Caco-2 (cell line): Measurements from ENCODE around the gene MYOM3. TPM values are rescaled to one million over a fixed set of nuclear protein-coding genes. Genes with fewer than 3 reads are reported as not detected.

Experiments used
- BruUV-seq: library from RNA; stranded (reverse); fragments of 400-500 nt; replicated peaks from 2 replicates; lab custom pipeline; 2021; lab: Mats Ljungman, UMichigan
- CTCF ChIA-PET: fragments of 300-600 bp; sonication (Branson Sonifier 250); formaldehyde crosslinking; loops from one replicate; lab custom pipeline; 2022; ENCODE audit warnings: antibody characterized with exemption; lab: Charles Lee
- POLR2A ChIA-PET: fragments of 300-600 bp; sonication (Branson Sonifier 250); formaldehyde crosslinking; loops from one replicate; lab custom pipeline; 2022; ENCODE audit warnings: antibody characterized with exemption; lab: Charles Lee
- DNase-seq, 2 experiments: peaks; one replicate each; pipeline versions ENCODE4 v3.0.0 to v3.0.0-alpha.2; 2020 to 2022
- H3K27me3 ChIP-seq: replicated peaks from 2 replicates; pipeline ENCODE4 v1.6.0; 2011; ENCODE audit warnings: low read length; ENCODE audit not compliant: control insufficient read depth, insufficient read depth
- H3K36me3 ChIP-seq: 2 replicates; pipeline ENCODE4 v1.5.1; 2011; ENCODE audit warnings: low read length; ENCODE audit not compliant: control insufficient read depth, insufficient read depth
- H3K4me1 ChIP-seq: fragments of 250-450 bp; sonication (Bioruptor Pico); 2 replicates; pipeline ENCODE4 v1.5.1; 2020; ENCODE audit warnings: mild to moderate bottlenecking
- H3K4me3 ChIP-seq: 2 replicates; pipeline ENCODE4 v1.5.1; 2011; ENCODE audit warnings: low read depth, mild to moderate bottlenecking, control low read depth, low read length
- H3K9me3 ChIP-seq: fragments of 250-450 bp; sonication (Bioruptor Pico); 2 replicates; pipeline ENCODE4 v1.5.1; 2020; ENCODE audit warnings: mild to moderate bottlenecking, moderate library complexity
- H3K27ac Mint-ChIP-seq: one replicate; pipeline ENCODE4 v1.8.0; 2022; ENCODE audit warnings: mixed read lengths; ENCODE audit not compliant: unreplicated experiment
- H3K27me3 Mint-ChIP-seq: one replicate; pipeline ENCODE4 v1.8.0; 2022; ENCODE audit warnings: mixed read lengths; ENCODE audit not compliant: insufficient read depth, unreplicated experiment
- H3K36me3 Mint-ChIP-seq: one replicate; pipeline ENCODE4 v1.8.0; 2022; ENCODE audit warnings: mild to moderate bottlenecking, mixed read lengths; ENCODE audit not compliant: insufficient read depth, unreplicated experiment
- H3K4me1 Mint-ChIP-seq: one replicate; pipeline ENCODE4 v1.8.0; 2022; ENCODE audit warnings: low read depth, mixed read lengths; ENCODE audit not compliant: unreplicated experiment
- H3K4me3 Mint-ChIP-seq: one replicate; pipeline ENCODE4 v1.8.0; 2022; ENCODE audit warnings: mild to moderate bottlenecking, moderate library complexity, mixed read lengths; ENCODE audit not compliant: unreplicated experiment
- H3K9me3 Mint-ChIP-seq: one replicate; pipeline ENCODE4 v1.8.0; 2022; ENCODE audit warnings: mixed read lengths; ENCODE audit not compliant: unreplicated experiment
- intact Hi-C: fragments of 100-400 bp; cut with micrococcal nuclease; formaldehyde crosslinking; loops from one replicate; pipeline ENCODE4 v1.10.0; 2022; ENCODE audit not compliant: unreplicated experiment
- total RNA-seq: library from RNA; stranded (reverse); gene quantifications from 2 replicates; pipeline ENCODE4 v1.2.3, GENCODE V29; 2022
- TF ChIP-seq, protein P1 (sequence below), 2 experiments: fragments of 200-600 bp in 1 of 2; IDR thresholded peaks; 1 replicate in 1 of 2; 2 replicates in 1 of 2; pipeline versions ENCODE4 v1.5.1 to v1.8.0; 2011 to 2022; ENCODE audit warnings: antibody characterized with exemption in 1 of 2, control low read depth in 1 of 2, inconsistent platforms in 1 of 2, low read depth in 1 of 2, low read length in 1 of 2, mild to moderate bottlenecking in 1 of 2, moderate library complexity in 1 of 2; ENCODE audit not compliant: insufficient read depth in 1 of 2, severe bottlenecking in 1 of 2, unreplicated experiment in 1 of 2

The MYOM3 gene
- total RNA-seq, 1 experiment from 2014 or later: not detected

DNA sequence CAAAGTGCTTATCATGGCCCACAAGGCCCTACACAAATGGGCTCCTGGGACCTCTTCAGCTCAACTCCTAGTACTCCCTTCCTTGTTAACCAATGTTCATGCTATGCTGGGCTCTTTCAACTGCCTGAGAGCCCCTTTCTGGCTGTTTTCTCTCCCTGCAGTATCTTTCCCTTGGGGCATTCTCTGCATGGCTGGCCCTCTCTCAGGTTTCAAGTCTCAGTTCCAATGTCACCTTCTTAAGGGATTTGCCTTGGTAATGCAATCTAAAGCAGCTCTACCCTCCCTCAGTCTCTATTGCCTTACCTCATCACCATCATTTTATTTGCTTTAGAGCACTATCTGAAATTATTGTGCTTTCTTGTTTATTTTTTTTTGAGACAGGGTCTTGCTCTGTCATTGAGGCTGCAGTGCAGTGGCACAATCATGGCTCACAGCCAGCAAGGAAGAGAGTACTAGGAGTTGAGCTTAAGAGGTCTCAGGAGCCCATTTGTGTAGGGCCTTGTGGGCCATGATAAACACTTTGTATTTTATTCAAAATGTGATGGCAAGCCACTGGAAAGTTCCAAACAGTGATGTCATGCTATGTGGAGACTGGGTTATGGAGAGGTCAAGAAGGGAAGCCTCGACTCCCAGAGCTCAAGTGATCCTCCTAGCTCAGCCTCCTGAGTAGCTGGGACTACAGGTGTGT is 68.4 kb downstream of the MYOM3 start:
- Mint-ChIP-seq H3K4me3 (no peak overlapping the region), H3K9me3 (no peaks in the 10 kb centered on the region), H3K27me3 (no peaks in the 10 kb centered on the region), H3K4me1 (peaks cover 6% of the 10 kb centered on the region), H3K36me3 (no peaks in the 10 kb centered on the region), H3K27ac (no peak overlapping the region)
- TF ChIP-seq, protein P1, sequence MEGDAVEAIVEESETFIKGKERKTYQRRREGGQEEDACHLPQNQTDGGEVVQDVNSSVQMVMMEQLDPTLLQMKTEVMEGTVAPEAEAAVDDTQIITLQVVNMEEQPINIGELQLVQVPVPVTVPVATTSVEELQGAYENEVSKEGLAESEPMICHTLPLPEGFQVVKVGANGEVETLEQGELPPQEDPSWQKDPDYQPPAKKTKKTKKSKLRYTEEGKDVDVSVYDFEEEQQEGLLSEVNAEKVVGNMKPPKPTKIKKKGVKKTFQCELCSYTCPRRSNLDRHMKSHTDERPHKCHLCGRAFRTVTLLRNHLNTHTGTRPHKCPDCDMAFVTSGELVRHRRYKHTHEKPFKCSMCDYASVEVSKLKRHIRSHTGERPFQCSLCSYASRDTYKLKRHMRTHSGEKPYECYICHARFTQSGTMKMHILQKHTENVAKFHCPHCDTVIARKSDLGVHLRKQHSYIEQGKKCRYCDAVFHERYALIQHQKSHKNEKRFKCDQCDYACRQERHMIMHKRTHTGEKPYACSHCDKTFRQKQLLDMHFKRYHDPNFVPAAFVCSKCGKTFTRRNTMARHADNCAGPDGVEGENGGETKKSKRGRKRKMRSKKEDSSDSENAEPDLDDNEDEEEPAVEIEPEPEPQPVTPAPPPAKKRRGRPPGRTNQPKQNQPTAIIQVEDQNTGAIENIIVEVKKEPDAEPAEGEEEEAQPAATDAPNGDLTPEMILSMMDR (IDR thresholded peaks at IDR 0.05; ENCODE audit: insufficient read depth in 1 of 2, low read depth in 1 of 2, low read length in 1 of 2, severe bottlenecking in 1 of 2, unreplicated experiment in 1 of 2): no peak
- no peaks in the 10 kb centered on the region for H3K9me3 ChIP-seq
- ChIA-PET POLR2A (no interaction called here), CTCF (no interaction called here)
- no peaks in the 10 kb centered on the region for H3K36me3 ChIP-seq
- no peak overlapping the region for H3K4me3 ChIP-seq
- intact Hi-C loops: no loop called here
- DNase-seq: no peak
- H3K27me3 ChIP-seq: no peaks in the 10 kb centered on the region
- H3K4me1 ChIP-seq: peaks cover 11% of the 10 kb centered on the region; the same call in 1 of the 2 replicates
- no TSS peak for BruUV-seq

DNA sequence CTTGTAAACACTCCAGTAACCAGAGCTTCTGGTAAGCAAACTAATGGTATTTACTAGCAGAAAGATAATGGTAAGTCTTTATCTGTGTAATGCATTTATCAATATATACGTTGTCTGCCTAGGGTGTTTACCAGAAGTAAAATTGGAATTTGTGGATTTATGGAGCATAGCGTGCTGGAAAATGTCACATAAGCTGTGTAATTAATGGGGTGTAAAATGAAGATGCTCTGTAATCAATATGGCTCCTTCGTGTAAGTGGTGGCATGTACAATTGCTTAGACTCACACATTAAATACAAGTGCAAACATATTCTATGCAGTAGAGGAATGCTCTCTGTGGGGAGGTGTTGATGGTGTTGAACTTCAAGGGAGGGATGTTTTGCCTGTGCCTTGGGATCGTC is 69.6 kb downstream of the MYOM3 start:
- no peak overlapping the region for H3K4me3 ChIP-seq
- BruUV-seq: no TSS peak

DNA sequence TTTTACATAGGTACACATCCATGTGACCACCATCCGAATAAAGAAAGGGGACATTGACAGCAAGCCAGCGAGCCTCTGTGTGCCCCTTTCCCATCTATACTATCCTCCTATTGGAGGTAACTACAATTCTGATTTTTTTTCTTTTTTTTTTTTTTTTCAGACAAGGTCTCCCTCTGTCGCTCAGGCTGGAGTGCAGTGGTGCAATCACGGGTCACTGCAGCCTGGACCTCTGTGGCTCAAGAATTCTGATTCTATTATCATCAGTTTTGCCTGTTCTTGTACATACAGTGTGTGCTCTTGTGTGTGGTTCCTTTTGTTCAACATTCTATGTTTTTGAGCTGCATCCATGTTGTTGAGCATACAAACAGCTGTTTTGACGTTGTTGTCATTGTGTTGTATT is 75.8 kb downstream of the MYOM3 start:
- no peaks in the 10 kb centered on the region for H3K4me1 ChIP-seq
- H3K27me3 Mint-ChIP-seq: no peaks in the 10 kb centered on the region
- no peaks in the 10 kb centered on the region for H3K36me3 ChIP-seq
- H3K4me3 Mint-ChIP-seq: no peak overlapping the region
- ChIA-PET CTCF (no interaction called here), POLR2A (no interaction called here)
- H3K27me3 ChIP-seq: no peaks in the 10 kb centered on the region
- intact Hi-C loops: no loop called here
- no peaks in the 10 kb centered on the region for H3K9me3 ChIP-seq
- no peaks in the 10 kb centered on the region for H3K36me3 Mint-ChIP-seq
- TF ChIP-seq, protein P1 (IDR thresholded peaks at IDR 0.05; ENCODE audit: insufficient read depth in 1 of 2, low read depth in 1 of 2, low read length in 1 of 2, severe bottlenecking in 1 of 2, unreplicated experiment in 1 of 2): no peak
- DNase-seq: no peak
- no peak overlapping the region for H3K4me3 ChIP-seq
- H3K9me3 Mint-ChIP-seq: no peaks in the 10 kb centered on the region
- BruUV-seq: no TSS peak
- no peaks in the 10 kb centered on the region for H3K4me1 Mint-ChIP-seq
- H3K27ac Mint-ChIP-seq: no peak overlapping the region

More for the DNA sequence above, 69.6 kb downstream of the MYOM3 start:
- no peaks in the 10 kb centered on the region for H3K27me3 ChIP-seq
- Mint-ChIP-seq H3K36me3 (no peaks in the 10 kb centered on the region), H3K4me1 (peaks cover 3% of the 10 kb centered on the region), H3K9me3 (no peaks in the 10 kb centered on the region), H3K27ac (no peak overlapping the region), H3K4me3 (no peak overlapping the region), H3K27me3 (no peaks in the 10 kb centered on the region)
- intact Hi-C loops: no loop called here
- no peaks in the 10 kb centered on the region for H3K36me3 ChIP-seq
- ChIA-PET POLR2A (no interaction called here), CTCF (no interaction called here)
- no peaks in the 10 kb centered on the region for H3K9me3 ChIP-seq
- DNase-seq: no peak
- TF ChIP-seq, protein P1 (IDR thresholded peaks at IDR 0.05; ENCODE audit: insufficient read depth in 1 of 2, low read depth in 1 of 2, low read length in 1 of 2, severe bottlenecking in 1 of 2, unreplicated experiment in 1 of 2): no peak
- H3K4me1 ChIP-seq: peaks cover 11% of the 10 kb centered on the region; the same call in 1 of the 2 replicates
